T-helper 22 cell (primary cell): Measurements from ENCODE around the gene TMEM131L.
"Not testable (repeated sequence)": the region's sequence is repeated elsewhere in the genome, so short reads cannot be mapped to it uniquely, and the experiment has no call there.

Experiments used
- DNase-seq: peaks from one replicate; pipeline ENCODE4 v3.0.0-alpha.2; 2020; ENCODE audit warnings: low read depth

TMEM131L gene

DNA sequence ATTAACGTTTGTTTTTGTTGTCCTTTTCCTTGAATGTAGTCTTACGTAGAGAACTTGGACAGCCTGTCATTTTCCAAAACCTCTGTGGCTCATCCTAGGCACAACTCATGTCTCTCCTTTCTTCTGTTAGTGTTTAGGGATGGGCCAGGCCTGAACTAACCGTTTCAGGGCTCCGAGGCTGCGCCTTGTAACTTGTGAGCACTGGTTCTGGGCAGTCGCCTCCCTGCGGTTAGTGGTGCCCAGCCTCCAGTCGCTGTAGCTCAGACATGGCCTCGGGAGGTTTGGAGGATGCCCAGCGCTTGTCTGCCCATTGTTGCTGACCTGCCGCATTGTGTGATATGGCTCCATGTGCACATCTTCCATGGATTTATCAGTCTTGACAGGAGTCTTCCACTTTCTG is 32.8 kb downstream of the TMEM131L start:
- no peak for DNase-seq

DNA sequence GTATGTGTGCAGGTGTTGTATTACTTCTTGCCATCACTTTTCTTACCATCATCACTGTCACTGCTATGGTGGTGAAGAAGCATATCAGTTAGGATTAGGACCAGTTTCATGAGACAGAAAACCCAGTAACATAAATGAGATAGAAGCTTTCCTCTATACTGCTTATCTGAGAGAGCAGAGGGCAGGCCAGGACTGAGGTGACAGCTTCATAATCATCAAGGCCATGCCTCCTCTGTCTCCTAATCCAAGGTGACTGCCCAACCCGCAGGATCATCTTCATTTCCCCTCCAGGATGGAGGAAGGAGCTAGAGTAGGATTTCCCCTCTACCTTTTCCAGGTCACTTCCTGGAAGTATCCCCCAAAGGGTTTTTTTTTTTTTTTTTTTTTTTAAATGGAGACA is 35.4 kb downstream of the TMEM131L start:
- DNase-seq = no peak

DNA sequence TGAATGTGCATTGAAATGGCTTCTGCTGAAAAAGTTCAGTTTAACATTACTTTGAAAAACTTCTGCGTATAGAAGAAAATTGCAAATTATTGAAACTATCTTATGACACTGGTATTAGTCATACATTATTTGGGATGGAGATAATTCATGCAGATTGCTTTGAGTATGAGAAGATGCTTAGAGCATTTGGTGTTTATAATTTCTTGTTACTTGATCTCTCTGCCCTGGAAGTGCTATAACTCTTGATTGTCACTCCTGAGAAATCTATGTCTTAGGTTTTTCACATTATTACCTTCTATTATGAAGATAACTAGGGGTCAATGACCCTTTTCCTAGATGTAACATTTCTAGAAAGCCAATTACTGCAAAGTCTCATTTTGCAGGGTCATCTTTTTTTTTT is 36.4 kb downstream of the TMEM131L start:
- no peak for DNase-seq

DNA sequence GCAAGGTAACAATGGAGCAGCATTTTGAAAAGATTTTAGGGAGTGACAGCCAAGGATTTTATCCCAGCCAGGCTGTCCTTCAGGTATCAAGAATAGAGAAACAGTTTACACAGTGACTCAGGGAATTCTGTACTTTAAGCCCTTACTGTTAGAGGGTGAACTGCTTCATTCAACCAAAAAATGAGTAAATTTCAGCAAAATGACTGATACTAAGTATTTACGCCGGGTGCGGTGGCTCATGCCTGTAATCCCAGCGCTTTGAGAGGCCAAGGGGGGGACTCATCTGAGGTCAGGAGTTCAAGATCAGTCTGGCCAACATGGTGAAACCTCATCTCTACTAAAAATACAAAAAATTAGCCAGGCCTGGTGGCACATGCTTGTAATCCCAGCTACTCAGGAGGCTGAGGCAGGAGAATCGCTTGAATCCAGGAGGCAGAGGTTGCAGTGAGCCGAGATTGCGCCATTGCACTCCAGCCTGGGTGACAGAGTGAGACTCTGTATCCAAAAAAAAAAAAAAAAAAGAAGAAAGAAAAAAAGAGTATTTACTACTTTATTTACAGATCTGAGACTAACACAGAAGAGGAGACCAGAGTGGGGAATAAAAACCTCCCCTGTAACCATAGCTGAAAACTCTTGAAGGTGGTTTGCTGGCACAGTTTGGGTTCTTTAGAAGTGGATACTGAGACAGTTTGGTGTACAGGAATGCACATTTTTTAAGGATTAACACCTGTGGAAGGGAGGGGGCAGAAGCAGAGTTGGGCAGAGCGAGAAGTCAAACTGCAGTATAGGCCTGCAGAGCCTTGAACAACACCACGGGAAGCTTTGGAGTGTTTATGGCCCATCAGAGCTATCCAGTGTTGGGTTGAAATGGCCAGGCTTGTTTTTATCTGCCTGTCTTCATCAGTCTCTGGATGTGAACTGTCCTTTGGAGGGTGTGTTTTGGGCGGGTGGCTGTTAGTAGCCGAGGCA is 40.5 kb downstream of the TMEM131L start:
- DNase-seq = no peak

DNA sequence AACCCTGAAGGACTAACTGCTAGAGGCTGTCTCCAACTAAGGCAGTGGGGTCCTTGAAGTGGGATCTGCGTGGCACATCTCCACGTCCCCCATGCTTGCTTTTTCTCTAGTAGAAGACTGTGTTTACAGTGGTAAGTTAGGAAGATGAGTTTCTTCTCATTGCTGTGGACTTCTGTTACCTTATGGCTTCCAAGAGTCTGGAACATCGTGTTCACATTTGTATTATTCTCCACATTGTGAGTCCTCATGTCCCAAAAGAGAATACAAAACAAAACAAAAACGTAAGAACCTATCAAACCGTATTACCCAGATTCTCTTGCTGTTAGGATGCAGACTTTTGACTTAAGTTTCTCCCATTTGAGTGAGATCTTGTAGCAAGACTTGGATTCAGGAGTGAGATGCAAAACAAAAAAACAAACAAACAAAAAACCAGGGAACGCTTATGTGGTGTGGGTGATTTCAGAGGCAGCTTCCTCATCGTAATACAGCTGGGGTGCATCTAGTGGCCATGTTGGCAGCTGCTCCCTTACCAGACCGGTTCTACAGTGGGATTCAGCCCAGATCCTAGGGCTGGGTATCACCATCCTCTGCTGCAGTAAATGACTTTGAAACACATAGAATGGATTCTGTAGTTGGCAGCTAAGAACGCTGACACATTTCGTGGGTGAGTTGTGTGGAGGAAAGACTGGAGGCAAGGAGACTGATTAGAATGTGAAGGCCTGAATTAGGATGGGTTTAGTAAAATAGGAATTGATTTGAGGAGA is 41.3 kb downstream of the TMEM131L start:
- no peak for DNase-seq

DNA sequence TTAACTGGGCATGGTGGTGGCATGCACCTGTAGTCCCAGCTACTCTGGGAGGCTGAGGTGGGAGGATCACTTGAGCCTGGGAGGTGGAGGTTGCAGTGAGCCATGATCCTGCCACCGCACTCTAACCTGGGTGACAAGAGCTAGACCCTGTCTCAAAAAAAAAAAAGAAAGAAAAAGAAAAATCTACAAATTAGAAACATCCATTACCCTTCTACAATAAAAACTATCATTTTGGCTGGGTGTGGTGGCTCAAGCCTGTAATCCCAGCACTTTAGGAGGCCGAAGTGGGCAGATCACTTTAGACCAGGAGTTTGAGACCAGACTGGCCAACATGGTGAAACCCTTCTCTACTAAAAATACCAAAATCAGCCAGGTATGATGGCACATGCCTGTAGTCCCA is 43.1 kb downstream of the TMEM131L start:
- DNase-seq = not testable (repeated sequence)

DNA sequence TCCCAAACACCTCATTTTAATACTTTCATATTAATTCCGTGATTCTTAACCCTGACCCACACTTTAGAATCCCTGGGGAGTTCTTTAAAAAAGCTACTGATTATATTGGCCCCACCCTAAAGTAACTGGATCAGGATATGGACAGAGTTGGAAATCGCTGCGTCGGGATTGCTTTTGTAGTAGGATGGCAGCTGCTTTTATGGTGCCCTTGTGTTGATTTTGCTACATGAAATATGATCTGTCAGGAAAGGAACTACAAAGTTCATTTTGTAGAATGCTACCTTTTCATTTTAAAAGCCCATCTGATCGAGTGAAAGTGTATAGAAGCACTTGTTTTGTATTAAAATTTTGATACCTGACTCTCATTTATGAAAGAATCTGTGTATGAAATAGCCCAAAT is 43.6 kb downstream of the TMEM131L start:
- DNase-seq = no peak

DNA sequence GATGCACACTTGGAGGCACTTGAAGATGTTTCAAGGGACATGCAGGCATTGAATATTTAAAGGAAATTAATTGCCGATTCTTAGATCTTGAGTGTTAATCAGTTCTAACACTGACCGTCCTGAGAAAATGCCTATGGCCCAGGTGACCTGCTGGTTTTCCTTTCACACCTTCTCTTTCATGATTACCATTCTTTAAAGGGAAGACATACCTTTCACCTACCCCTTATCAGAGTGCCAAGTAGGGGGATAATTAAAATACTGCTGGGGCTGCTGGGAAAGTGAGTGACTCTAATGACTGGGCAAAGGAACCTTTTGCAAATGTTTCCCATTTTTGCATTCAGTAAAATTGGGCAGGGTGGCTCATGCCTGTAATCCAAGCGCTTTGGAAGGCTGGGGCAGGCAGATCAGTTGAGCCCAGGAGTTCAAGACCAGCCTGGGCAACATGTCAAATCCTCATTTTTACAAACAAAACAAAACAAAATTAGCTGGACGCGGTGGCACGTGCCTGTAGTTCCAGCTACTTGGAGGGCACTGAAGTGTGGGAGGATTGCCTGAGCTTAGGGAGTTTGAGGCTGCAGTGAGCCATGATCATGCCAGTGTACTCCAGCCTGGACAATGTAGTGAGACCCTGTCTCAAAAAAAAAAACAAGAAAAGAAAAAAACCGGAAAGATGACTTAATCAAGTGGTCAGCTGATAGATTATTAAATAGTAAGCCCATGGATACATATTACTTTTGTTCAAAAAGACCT is 44.3 kb downstream of the TMEM131L start:
- no peak for DNase-seq

DNA sequence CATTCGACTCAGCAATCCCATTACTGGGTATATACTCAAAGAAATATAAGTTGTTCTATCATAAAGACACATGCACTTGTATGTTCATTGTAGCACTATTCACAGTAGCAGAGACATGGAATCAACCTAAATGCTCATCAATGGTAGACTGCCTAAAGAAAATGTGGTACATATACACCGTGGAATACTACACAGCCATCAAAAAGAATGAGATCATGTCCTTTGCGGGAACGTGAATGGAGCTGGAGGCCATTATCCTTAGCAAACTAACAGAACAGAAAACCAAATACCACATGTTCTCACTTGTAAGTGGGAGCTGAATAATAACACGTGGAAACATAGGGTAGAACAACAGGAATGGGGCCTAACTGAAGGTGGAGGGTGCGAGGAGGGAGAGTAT is 44.9 kb downstream of the TMEM131L start:
- no peak for DNase-seq

DNA sequence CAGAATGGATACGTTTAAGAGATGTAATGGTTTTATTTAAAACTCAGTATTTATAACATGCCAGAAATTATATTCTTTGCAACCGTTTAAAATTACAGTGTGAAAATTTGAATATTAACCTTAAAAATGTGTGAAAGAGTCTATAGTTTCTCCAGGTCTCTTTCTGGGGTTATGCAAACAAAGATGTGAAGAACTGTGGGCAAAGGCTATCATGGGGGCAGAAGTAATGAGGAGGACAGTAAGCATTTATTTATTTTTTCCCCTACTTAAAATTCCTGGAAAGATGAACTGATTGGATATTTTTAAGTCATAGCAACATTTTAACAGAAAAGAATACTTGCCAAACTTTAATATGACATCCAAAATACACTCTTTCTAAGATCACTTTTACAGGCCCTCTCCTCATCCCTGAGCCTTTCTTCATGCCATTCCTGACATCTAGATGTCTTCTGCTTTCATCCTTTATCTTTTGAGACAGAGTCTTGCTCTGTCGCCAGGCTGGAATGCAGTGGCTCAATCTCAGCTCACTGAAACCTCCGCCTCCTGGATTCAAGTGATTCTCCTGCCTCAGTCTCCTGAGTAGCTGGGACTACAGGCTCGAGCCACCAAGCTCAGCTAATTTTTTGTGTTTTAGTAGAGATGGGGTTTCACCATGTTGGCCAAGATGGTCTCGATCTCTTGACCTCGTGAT is 46.1 kb downstream of the TMEM131L start:
- no peak for DNase-seq

DNA sequence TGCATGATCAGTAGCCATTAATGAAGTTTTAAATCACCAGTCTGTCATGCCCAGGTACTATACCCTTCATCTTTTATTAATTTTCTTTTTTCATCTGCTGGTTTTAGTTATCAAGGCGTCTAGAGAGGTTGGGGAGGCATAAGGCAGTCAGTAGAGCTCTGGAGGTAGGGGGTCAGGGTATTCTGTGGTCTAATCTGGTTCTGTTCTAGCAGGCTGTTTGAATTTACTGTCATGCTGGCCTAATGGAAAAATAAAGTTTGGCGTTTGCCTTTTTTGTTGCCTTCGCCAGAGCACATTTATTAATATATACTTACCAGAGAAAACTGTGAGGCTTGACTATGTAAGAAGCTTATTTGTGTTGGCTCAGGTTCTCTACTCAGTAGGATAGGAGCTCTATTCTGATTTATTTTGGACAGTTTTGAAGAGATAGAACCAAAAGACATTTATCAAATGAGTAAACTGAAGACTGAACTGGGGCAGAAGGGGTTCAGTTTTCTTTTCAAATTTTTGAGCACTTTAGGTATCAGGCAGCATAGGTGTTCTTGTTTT is 46.9 kb downstream of the TMEM131L start:
- no peak for DNase-seq

DNA sequence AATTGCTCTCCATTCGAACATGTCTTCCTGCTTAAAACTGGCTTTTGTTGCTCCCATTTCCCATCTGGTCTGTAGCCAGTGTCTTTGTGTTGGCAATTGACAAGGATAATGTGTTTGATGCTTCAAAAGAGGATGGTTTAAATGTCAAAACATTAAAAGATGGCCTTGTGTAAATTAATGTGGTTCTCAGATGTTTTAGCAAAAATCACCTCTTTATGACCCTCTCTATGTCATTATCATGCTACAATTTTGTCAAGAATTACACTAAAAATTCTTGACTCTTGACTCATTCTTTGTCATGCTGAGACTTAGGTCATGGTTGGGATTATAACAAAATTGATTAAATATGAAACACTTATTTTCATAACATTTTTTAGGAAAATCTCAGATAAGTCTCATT is 47.4 kb downstream of the TMEM131L start:
- no peak for DNase-seq

DNA sequence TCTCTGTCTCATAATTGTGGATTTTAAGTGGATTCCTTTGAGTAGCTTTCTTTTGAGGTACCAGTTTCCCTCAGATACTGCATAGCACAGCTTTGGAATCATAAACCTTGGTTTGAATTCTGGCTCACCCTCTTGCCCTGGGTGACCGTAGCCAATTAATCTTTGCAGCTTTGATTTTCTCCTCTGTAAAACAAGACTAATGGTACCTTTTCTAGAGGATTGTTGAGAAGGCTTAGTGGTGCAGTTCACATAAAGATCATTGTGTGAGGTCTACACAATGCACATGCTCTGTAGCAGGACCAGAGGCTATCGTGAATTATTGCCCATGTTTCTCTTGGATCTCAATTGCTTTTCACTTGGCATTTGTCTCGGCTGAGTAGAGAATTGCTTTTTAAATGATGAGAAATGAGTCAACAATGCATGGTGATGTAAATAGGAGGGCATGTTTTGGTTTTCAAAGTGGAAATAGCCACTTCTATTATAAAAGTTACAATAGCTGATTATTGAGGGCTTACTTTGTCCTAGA is 47.9 kb downstream of the TMEM131L start:
- DNase-seq = no peak

DNA sequence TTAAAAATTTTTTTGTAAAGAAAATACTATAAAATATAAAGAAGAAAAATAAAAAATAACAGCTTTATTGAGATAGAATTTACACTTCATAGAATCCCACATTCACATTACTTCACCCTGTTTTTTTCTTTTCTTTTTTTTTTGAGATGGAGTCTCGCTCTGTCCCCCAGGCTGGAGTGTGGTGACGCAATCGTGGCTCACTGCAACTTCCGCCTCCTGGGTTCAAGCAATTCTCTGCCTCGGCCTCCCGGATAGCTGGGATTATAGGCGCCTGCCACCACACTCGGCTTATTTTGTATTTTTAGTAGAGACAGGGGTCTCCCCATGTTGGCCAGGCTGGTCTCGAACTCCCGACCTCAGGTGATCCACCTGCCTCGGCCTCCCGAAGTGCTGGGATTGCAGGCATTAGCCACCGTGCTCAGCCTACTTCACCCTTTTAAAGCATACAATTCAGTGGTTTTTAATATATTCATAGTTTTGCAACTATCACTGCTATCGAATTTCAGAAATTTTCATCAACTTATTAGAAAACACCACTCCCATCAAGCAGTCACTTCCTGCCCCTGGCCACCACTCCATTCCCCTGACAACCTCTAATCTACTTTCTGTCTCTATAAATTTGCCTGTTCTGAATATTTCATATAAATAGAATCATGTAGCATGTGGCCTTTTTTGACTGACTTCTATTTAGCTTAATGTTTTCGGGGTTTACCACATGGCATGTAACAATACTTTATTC is 48.7 kb downstream of the TMEM131L start:
- DNase-seq = no peak

DNA sequence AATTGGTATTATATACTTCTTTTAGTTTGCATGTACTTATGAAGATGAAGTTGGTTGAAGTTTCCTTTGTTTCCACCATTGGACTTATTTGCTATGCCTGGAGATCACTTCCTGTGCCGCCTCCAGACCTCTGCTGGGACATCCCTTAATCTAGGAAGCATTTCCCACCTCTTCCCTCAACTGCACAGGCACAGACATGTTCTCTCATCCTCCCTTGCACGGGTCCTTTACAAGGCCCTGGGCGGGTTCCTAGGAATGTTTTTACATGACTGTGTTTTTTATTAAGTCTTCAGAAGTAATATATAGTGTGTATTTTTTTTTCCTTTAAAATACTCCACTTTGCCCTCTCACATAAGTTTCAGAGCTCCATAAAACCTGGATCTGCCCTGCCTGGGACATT is 51.0 kb downstream of the TMEM131L start:
- no peak for DNase-seq

DNA sequence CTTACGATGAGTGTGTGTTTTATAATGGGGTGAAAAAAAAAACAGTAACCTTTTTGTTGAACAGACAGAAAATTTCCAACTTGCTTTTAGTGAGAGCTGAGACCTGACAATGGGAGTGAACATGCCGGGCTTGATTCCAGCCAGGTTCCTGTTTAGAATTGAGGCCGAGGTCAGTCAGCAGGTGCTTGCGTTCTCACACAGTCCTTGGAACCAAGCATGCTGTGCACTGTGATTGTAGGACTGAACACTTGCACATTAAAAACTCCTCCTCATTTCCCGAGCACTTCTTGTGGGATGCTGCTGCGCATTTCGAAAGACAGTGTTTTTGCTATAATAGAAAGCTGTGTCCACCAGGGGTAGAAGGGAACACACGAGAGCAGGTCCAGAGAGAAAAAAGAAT is 51.8 kb downstream of the TMEM131L start:
- no peak for DNase-seq

DNA sequence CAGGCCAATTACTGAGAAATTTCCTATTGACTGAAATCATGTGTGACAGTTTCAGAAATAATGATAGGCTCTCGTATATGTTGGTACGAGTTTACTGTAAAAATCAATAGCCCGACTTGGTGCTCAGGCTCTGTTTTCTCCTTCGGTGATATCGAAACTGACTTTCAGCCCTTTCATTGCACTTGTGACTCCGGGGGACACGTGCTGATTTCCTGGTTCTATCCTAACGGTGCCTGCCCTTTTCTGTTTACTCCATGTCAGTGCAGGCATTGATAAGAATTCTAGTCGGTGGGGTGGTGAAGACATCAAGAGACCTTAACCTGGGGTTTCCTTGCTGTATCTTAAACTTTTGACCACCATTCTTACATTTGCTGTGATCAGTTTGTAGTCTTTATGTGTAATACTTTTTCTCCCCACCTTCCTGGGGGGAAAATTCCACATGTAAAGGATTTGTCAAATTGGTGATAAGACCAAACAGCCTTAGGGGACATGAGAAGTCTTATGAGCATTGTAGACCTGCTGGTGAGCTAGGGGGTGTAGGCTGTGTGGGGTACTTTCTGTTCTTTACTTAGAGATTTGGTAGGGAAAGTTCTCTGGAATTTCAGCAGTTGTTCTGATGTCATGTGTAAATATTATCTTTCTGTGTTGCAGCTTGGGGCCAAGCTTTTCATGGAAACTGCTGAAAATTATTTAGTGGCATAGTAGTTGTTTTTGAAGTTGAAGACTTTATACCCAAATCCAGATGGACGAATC is 52.7 kb downstream of the TMEM131L start:
- no peak for DNase-seq

DNA sequence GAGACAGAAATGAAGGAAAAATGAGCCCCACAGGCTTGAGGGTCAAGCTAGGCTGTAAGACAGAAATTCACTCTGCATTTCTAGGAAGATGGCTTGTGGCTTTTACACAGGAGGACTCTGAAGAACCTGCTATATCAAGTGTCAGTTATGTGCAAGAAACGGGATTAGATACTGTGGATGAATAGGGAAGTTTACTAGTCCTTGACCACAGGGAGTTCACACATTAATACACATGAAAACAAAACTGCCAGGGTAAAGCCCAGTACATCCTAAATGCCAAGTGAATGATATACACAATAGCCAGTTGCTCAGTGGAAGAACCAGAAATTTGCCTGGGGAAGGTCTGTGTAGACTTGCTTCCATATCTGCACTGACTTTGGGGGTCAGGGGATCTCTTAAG is 53.5 kb downstream of the TMEM131L start:
- DNase-seq = no peak

DNA sequence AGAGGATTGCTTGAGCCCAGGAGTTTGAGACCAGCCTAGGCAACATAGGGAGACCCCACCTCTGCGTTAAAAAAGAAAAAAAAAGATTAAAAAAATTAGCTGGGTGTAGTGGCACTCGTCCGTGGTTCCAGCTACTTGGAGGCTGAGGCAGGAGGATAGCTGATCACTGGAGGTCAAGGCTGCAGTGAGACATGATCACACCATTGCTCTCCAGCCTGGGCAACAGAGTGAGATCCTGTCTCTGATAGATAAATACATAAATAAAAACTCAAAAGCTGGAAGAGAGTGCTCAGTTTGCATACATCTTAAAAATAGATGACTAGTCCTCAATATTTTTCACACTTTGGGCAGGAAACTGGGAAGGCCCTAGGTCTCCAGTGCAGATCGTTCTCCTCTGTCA is 54.1 kb downstream of the TMEM131L start:
- no peak for DNase-seq

DNA sequence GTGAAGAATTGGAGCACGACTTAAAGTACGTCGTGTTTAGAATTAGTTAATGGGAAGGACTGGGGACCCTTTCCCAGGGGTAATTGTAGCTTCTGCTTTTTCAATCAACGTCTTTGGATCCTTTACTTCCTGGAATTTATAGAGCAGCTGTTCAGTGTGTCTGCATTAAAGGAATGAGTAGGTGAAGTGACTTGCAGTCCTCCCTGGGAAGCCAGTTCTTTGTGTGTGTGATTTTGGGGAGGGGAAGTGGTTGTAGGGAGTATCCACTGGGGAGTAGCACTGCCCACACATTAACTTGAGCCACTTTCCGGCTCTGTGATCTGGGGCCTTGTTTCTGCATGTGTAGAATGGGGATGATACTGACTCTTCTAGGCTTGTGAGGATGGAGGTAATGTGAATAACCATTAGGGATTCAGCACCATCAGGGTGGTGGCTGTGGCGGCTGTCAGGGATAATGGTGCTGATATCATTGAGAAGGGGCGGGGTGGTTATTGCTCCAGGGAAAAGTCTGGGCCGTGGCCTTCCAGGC is 54.7 kb downstream of the TMEM131L start:
- no peak for DNase-seq
